HepG2 (cell line): ENCODE measurements around the gene KLHL8. TPM values are rescaled to one million over a fixed set of nuclear protein-coding genes. Genes with fewer than 3 reads are reported as not detected.

Source experiments
- ATAC-seq: fragments of 200-7000 bp; cut with Tn5 transposase; 3 replicates; pipeline ENCODE4 v1.9.1; 2020; ENCODE audit warnings: mild to moderate bottlenecking, moderate library complexity
- BruUV-seq: library from RNA; stranded (reverse); fragments of 400-500 nt; replicated peaks from 2 replicates; lab custom pipeline; 2021; lab: Mats Ljungman, UMichigan
- CTCF ChIA-PET: fragments of 300-600 bp; formaldehyde crosslinking; extraction: SDS; loops from one replicate; lab custom pipeline; 2021; ENCODE audit warnings: low total read pairs, inconsistent platforms, low intra/inter-chr PET ratio; lab: Yijun Ruan, JAX
- POLR2A ChIA-PET: fragments of 350-600 bp; sonication (Branson Sonifier 250); formaldehyde crosslinking; loops from one replicate; lab custom pipeline; 2020; ENCODE audit warnings: antibody characterized with exemption, inconsistent platforms; lab: Yijun Ruan, JAX
- DNase-seq: peaks from one replicate; pipeline ENCODE4 v3.0.0-alpha.2; 2015; ENCODE audit warnings: low spot score
- FAIRE-seq: peaks from 3 replicates; lab custom pipeline; 2011; peaks lifted over from hg19 to GRCh38; lab: Jason Lieb, UNC
- H2AFZ ChIP-seq: one replicate; pipeline ENCODE4 v1.6.1; 2011; ENCODE audit warnings: low read length, inconsistent platforms
- H3K27ac ChIP-seq: fragments of 300-600 bp; 3 replicates; pipeline ENCODE4 v1.8.0; 2011; ENCODE audit warnings: mixed run types, mild to moderate bottlenecking, mixed read lengths, low read length, inconsistent platforms; ENCODE audit not compliant: insufficient read depth; ENCODE audit errors: extremely low read length
- H3K27me3 ChIP-seq, 2 experiments: fragments of 200-600 bp in 1 of 2; 2 replicates in 1 of 2; 3 replicates in 1 of 2; pipeline versions ENCODE4 v1.6.0 to v1.8.0; 2011; ENCODE audit warnings: low read length in 2 of 2, mild to moderate bottlenecking in 2 of 2, moderate library complexity in 2 of 2, inconsistent platforms in 1 of 2; ENCODE audit not compliant: insufficient read depth in 2 of 2, control insufficient read depth in 1 of 2
- H3K36me3 ChIP-seq, 2 experiments: fragments of 200-600 bp in 1 of 2; replicated peaks in 1 of 2; 2 replicates in 1 of 2; 3 replicates in 1 of 2; pipeline versions ENCODE4 v1.5.1 to v1.8.0; 2011; ENCODE audit warnings: low read length in 2 of 2, inconsistent platforms in 1 of 2; ENCODE audit not compliant: insufficient read depth in 2 of 2, control insufficient read depth in 1 of 2
- H3K4me1 ChIP-seq: 2 replicates; pipeline ENCODE4 v1.5.1; 2012; ENCODE audit warnings: low read length, inconsistent platforms; ENCODE audit not compliant: insufficient read depth
- H3K4me2 ChIP-seq: 2 replicates; pipeline ENCODE4 v1.6.0; 2011; ENCODE audit warnings: low read depth, low read length, inconsistent platforms
- H3K4me3 ChIP-seq, 3 experiments: fragments of 200-600 bp in 1 of 3; sonication (generic), shearing (Covaris generic) in 1 of 3; replicated peaks in 1 of 3; 2 replicates each; pipeline ENCODE4 v1.5.1; 2011 to 2016; ENCODE audit warnings: low read length in 3 of 3, inconsistent platforms in 2 of 3, low read depth in 2 of 3, mild to moderate bottlenecking in 2 of 3, control low read depth in 1 of 3, mixed read lengths in 1 of 3; ENCODE audit not compliant: insufficient read depth in 1 of 3
- H3K79me2 ChIP-seq: one replicate; pipeline ENCODE4 v1.6.1; 2011; ENCODE audit warnings: low read length, inconsistent platforms; ENCODE audit not compliant: insufficient read depth
- H3K9ac ChIP-seq: 2 replicates; pipeline ENCODE4 v1.6.0; 2011; ENCODE audit warnings: mild to moderate bottlenecking, low read depth, low read length, inconsistent platforms; ENCODE audit not compliant: insufficient read depth
- H3K9me3 ChIP-seq: 2 replicates; pipeline ENCODE4 v1.5.1; 2012; ENCODE audit warnings: mild to moderate bottlenecking, low read length
- H4K20me1 ChIP-seq: 2 replicates; pipeline ENCODE4 v1.6.0; 2011; ENCODE audit warnings: inconsistent platforms, mild to moderate bottlenecking, low read length, moderate library complexity; ENCODE audit not compliant: insufficient read depth
- BATF2 ChIP-seq: sonication (generic); formaldehyde crosslinking; IDR thresholded peaks from 2 replicates; pipeline ENCODE4 v1.8.0; 2022; ENCODE audit warnings: mild to moderate bottlenecking, missing genetic modification reagents, moderate library complexity
- FOSL1 ChIP-seq: sonication (generic); formaldehyde crosslinking; IDR thresholded peaks from 2 replicates; pipeline ENCODE4 v1.9.0; 2021; ENCODE audit warnings: missing genetic modification reagents, borderline replicate concordance
- RFX3 ChIP-seq: IDR thresholded peaks from 2 replicates; pipeline ENCODE4 v1.6.1; 2016; ENCODE audit warnings: missing biosample characterization, missing genetic modification reagents
- SKI ChIP-seq: fragments of 450-650 bp; IDR thresholded peaks from one replicate; pipeline ENCODE4 v1.6.1; 2018; ENCODE audit warnings: mild to moderate bottlenecking; ENCODE audit not compliant: partially characterized antibody
- TBP ChIP-seq: sonication (generic); formaldehyde crosslinking; IDR thresholded peaks from 2 replicates; pipeline ENCODE4 v1.5.0; 2020; ENCODE audit warnings: missing genetic modification reagents
- TBX3 ChIP-seq: fragments of 450-650 bp; IDR thresholded peaks from 2 replicates; pipeline ENCODE4 v1.6.1; 2017; ENCODE audit warnings: antibody characterized with exemption, mild to moderate bottlenecking, inconsistent platforms, borderline replicate concordance
- ZNF143 ChIP-seq: sonication (generic); formaldehyde crosslinking; IDR thresholded peaks from 2 replicates; pipeline ENCODE4 v1.4.0; 2020; ENCODE audit warnings: missing genetic modification reagents
- ZNF512B ChIP-seq: sonication (generic); formaldehyde crosslinking; IDR thresholded peaks from 2 replicates; pipeline ENCODE4 v1.5.1; 2020; ENCODE audit warnings: missing genetic modification reagents, mild to moderate bottlenecking, borderline replicate concordance
- ZNF878 ChIP-seq: sonication (generic); formaldehyde crosslinking; IDR thresholded peaks from 2 replicates; pipeline ENCODE4 v1.8.1; 2023; ENCODE audit warnings: mild to moderate bottlenecking, missing genetic modification reagents, moderate library complexity
- WGBS: methylation state at CpG from one replicate; pipeline ENCODE4 v1.1.6; 2017; ENCODE audit warnings: low lambda C conversion rate; 5-methylcytosine and 5-hydroxymethylcytosine counted together
- in situ Hi-C: cut with HindIII; loops from 2 replicates; pipeline ENCODE4 v1.10.0; 2017; ENCODE audit warnings: low pct_unique_long_range_greater_than_20kb; ENCODE audit not compliant: extremely low pct_ligation_motif_present
- intact Hi-C: fragments of 100-400 bp; cut with micrococcal nuclease; formaldehyde crosslinking; loops from one replicate; pipeline ENCODE4 v1.10.0; 2022; ENCODE audit not compliant: unreplicated experiment
- polyA plus RNA-seq, 8 experiments: library from polyadenylated mRNA; depleted of rRNA in 3 of 8; stranded (reverse) in 7 of 8; unstranded in 1 of 8; fragments of >200 nt; fragmentation: Illumina TruSeq in 4 of 8; extraction: Trizol in 4 of 8; gene quantifications; 2 replicates each; pipeline versions ENCODE4 v1.2.1 to v1.2.3, GENCODE V29; 2011 to 2016; ENCODE audit warnings: low read depth in 4 of 8, missing spikeins in 1 of 8, mixed read lengths in 1 of 8; ENCODE audit not compliant: insufficient read depth in 1 of 8
- total RNA-seq, 5 experiments: library from RNA; depleted of rRNA; stranded (reverse); fragments of >200 nt; fragmentation: Illumina TruSeq; extraction: Trizol; gene quantifications; 2 replicates each; pipeline ENCODE4 v1.2.3, GENCODE V29; 2016; ENCODE audit warnings: low read depth in 1 of 5
- TF ChIP-seq, protein P1 (sequence below), 2 experiments: sonication (generic) in 1 of 2; formaldehyde crosslinking in 1 of 2; IDR thresholded peaks; 2 replicates each; pipeline versions ENCODE4 v1.6.1 to v1.9.0; 2014 to 2022; ENCODE audit warnings: antibody characterized with exemption in 1 of 2, borderline replicate concordance in 1 of 2, inconsistent platforms in 1 of 2, low read depth in 1 of 2, missing genetic modification reagents in 1 of 2
- TF ChIP-seq, protein P2 (sequence below): IDR thresholded peaks from 2 replicates; pipeline ENCODE4 v1.6.1; 2016

The KLHL8 gene
- total and polyA plus RNA-seq, 2 of the 13 experiments (the other 11 are each of a cell fraction or from before 2014, with no cell fraction given): 2.8 to 11.7 TPM

DNA sequence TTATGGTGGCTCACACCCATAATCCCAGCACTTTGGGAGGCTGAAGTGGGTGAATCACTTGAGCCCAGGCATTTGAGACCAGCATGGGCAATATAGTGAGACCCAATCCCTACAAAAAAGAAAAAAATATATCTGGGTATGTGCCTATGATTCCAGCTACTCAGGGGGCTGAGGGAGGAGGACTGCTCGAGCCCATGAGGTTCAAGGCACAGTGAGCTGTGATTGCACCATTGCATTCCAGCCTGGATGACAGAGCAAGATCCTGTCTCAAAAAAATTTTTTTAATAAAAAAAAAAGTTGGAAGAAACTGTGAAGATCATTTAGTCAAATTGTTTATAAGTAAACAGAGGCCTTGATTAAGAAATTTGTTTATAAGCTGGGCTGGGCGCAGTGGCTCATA lies 39.7 kb downstream of the KLHL8 start:
- CTCF ChIA-PET: no interaction called here
- FAIRE-seq: no peak
- TF ChIP-seq RFX3 (CRISPR knock-in tag) (no peak), TBP (CRISPR knock-in tag) (no peak), FOSL1 (no peak), ZNF512B (CRISPR knock-in tag) (no peak), SKI (no peak), BATF2 (no peak), ZNF878 (CRISPR knock-in tag) (no peak), TBX3 (no peak), ZNF143 (no peak)
- TF ChIP-seq, protein P1, sequence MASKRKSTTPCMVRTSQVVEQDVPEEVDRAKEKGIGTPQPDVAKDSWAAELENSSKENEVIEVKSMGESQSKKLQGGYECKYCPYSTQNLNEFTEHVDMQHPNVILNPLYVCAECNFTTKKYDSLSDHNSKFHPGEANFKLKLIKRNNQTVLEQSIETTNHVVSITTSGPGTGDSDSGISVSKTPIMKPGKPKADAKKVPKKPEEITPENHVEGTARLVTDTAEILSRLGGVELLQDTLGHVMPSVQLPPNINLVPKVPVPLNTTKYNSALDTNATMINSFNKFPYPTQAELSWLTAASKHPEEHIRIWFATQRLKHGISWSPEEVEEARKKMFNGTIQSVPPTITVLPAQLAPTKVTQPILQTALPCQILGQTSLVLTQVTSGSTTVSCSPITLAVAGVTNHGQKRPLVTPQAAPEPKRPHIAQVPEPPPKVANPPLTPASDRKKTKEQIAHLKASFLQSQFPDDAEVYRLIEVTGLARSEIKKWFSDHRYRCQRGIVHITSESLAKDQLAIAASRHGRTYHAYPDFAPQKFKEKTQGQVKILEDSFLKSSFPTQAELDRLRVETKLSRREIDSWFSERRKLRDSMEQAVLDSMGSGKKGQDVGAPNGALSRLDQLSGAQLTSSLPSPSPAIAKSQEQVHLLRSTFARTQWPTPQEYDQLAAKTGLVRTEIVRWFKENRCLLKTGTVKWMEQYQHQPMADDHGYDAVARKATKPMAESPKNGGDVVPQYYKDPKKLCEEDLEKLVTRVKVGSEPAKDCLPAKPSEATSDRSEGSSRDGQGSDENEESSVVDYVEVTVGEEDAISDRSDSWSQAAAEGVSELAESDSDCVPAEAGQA (IDR thresholded peaks at IDR 0.05; ENCODE audit: low read depth): no peak
- TF ChIP-seq, protein P1 (CRISPR knock-in tag; IDR thresholded peaks at IDR 0.05; ENCODE audit: borderline replicate concordance): no peak
- TF ChIP-seq, protein P2, sequence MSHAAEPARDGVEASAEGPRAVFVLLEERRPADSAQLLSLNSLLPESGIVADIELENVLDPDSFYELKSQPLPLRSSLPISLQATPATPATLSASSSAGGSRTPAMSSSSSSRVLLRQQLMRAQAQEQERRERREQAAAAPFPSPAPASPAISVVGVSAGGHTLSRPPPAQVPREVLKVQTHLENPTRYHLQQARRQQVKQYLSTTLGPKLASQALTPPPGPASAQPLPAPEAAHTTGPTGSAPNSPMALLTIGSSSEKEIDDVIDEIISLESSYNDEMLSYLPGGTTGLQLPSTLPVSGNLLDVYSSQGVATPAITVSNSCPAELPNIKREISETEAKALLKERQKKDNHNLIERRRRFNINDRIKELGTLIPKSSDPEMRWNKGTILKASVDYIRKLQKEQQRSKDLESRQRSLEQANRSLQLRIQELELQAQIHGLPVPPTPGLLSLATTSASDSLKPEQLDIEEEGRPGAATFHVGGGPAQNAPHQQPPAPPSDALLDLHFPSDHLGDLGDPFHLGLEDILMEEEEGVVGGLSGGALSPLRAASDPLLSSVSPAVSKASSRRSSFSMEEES: no peak

More for the DNA sequence above, 39.7 kb downstream of the KLHL8 start:
- POLR2A ChIA-PET: no interaction called here
- no peaks in the 10 kb centered on the region for H3K9me3 ChIP-seq
- no peak overlapping the region for H2AFZ ChIP-seq
- no peaks in the 10 kb centered on the region for H4K20me1 ChIP-seq
- no peaks in the 10 kb centered on the region for H3K79me2 ChIP-seq
- H3K4me3 ChIP-seq: no peak overlapping the region
- no TSS peak for BruUV-seq
- H3K27me3 ChIP-seq: no peaks in the 10 kb centered on the region
- H3K27ac ChIP-seq: no peak overlapping the region
- no peaks in the 10 kb centered on the region for H3K36me3 ChIP-seq
- no peak overlapping the region for H3K9ac ChIP-seq
- no peaks in the 10 kb centered on the region for H3K4me1 ChIP-seq
- 97% methylated on average over 2 of the region's 2 CpGs for WGBS
- no peak overlapping the region for H3K4me2 ChIP-seq
- ATAC-seq (no peak), DNase-seq (no peak)
- in situ Hi-C loops: no loop called here
- intact Hi-C loops: no loop called here
